GM18517 (cell line): ENCODE data around the gene SMAD6.

Source experiments
- ATAC-seq: cut with Tn5 transposase; IDR thresholded peaks from one replicate; pipeline ENCODE4 v1.9.1; 2021; ENCODE audit warnings: mild to moderate bottlenecking, moderate library complexity; ENCODE audit not compliant: unreplicated experiment

SMAD6 gene

DNA sequence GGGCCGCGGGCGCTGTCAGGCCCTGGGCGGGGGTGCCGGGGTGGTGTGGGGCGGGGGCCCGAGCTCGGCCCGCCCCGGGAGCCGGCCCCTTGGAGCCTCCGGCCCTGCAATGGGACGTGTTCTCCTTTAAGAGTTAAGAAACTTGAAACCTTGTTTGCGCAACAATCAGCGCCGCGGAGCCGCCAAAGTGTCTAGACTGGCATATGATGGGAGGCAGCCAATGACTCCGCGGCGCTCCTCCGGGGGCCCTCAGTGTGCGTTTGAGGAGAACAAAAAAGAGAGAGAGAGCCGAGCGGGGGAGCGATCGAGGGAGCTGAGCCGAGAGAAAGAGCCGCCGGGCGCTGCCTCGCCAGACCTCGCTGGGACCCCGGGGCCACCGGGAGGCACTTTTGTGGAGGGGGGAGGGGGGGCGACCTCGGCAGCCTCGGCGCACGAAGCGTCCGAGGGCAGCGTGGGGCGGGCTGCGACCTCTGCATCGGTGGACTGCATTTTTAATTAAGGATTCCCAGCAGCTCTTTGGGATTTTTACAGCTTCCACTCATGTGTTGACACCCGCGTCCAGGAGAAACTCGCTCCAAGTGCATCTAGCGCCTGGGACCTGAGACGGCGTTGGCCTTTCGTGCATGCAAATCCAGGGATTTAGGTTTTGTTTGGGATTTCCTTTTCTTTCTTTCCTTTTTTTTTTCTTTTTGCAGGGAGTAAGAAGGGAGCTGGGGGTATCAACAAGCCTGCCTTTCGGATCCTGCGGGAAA, at the start of gene SMAD6:
TSS of gene SMAD6 (plus strand) at position 202 of the 752 bp plus-strand sequence. CDS start 1,023 bp downstream, outside the sequence.
- no peak for ATAC-seq

DNA sequence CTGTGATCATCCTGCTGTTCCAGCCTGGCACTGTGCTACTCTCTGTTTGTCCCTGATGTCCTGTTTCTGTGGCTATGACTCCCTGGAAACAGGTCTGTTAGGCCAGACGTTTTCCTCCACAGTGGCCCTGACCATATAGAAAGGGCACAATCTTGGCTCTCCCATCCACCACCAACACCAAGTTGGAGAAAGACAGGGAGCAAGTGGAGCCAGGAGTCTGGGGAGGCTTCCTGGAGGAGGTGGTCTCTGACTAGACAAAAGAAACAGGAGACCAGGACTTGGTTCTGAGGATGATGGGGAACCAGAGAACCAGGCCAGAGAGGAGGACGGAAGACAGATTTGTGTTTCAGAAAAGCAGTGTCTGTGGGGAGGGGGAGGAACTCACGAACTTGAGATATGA, 49.2 kb upstream of the SMAD6 start:
- no peak for ATAC-seq

DNA sequence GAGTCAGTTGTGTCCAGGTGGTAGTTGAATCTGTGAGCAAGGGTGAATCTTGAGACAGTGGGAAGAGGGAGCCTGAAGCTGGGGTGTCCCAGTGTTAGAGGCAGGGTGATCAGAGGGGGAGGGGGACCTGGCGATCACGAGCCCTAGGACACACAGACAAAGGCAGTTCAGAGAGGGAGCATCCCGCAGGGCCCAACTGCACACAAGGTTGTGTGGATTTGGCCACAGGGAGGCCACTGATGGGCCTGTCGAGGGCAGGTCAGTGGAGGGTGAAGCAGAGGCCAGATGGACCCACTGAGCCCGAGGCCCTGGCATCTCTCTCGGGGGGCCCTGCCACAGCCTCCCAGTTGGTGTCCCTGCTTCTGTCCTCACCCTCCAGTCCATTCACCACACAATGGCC, 48.6 kb upstream of the SMAD6 start:
- no peak for ATAC-seq

DNA sequence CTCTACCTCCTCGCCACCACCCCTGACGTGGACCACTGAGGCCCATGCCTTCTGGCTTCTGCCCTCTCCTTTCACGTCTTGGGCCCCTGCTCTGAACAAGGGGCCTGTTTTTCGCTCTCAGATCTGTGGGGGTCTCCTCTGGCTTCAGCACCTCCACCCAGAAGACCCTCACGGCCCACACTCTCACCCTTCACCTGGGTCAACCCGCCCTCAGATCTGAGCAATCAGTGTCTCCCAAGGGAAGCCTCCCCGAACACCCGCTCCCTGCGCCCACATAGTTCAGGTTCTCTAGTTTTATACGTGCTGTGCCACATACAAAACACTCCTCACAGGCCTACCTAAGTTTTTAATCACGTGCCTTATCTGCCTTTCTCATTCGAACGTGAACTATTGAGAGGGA, 48.2 kb upstream of the SMAD6 start:
- no peak for ATAC-seq

DNA sequence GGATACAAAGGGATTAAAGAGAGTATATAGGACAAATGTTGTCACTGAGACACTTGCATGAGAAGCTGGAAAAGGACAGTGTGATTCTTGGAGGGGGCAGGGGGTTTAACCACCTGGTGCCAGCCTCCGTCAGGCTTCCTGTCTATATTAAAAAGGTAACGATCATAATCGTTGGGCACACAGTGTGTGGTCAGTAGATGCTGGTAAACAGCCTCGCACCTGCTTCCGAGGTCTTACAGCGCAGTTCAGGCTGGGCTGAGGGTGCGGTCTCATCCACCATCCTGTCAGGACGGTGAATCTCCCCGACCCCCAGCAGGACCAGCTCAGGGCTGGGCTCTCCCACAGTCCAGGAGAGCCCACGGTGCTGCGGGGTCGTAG, 47.7 kb upstream of the SMAD6 start:
- no peak for ATAC-seq

DNA sequence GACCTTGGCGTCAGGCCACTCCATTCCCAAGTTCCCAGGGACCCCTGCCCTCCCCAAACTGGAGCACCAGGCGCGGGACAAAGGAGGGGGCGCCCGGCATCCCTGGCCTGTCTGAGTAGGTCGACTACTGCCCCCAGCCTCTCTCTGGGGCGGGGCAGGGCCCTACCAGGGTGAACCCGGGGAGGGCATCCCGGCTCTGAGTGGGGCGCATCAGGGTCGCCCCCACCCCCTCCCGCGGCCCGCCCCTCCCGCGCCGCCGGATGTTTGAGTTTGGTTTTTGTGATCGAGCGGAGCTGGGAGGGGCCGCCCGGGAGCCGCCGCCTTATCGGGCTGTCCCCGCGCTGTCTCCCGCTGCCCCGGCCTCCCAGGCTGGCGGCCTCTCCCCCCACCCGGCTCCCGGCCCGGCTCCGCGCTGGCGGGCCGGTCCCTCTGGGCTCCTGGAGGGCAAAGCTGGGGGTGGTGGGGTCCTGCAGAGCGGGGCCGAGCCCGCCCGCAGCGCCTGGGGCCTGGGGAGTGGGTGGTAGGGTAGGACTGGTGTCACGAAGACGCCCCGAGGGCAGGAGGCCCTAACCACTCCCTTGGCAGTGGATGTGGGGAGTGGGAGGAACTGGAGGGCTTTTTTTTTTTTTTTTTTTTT, 47.2 kb upstream of the SMAD6 start:
- ATAC-seq = no peak

DNA sequence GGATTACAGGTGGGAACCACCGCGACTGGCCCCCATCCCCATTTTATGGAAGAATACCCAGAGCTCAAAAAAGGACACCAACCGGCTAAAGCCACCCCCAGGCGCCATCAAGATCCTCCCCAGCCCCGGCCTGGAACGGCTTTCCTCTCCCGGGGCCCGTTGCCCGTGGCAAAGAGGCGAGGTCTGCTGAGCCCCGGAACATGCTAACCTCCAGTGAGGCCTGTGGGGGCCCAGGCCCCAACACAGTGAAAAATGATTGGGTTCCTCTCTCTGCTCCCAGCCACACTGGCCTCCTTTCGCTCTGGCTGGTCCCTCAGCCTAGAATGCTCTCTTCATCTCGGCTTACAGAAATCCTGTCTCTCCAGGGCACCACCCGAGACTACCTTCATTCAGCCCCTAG, 46.5 kb upstream of the SMAD6 start:
- ATAC-seq = no peak

DNA sequence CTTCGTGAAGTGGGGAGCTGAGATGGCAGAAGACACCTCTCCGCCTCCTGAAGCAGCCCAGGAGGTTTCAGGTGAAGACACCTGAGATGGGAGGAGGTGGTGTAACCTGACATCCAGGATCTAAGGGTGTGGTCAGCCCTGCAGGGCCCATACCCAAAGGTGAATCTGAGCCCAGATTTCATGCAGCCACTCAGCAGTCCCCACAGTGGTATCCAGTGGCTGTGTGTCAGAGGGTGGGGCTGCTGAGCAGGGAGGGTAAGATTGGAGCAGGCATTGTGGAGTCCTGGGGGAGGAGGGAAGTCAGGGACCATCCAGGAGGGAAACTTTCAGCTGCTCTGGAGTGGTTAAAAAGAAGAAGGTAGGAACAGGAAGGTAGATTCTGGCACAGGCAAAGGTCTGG, 46.0 kb upstream of the SMAD6 start:
- no peak for ATAC-seq

DNA sequence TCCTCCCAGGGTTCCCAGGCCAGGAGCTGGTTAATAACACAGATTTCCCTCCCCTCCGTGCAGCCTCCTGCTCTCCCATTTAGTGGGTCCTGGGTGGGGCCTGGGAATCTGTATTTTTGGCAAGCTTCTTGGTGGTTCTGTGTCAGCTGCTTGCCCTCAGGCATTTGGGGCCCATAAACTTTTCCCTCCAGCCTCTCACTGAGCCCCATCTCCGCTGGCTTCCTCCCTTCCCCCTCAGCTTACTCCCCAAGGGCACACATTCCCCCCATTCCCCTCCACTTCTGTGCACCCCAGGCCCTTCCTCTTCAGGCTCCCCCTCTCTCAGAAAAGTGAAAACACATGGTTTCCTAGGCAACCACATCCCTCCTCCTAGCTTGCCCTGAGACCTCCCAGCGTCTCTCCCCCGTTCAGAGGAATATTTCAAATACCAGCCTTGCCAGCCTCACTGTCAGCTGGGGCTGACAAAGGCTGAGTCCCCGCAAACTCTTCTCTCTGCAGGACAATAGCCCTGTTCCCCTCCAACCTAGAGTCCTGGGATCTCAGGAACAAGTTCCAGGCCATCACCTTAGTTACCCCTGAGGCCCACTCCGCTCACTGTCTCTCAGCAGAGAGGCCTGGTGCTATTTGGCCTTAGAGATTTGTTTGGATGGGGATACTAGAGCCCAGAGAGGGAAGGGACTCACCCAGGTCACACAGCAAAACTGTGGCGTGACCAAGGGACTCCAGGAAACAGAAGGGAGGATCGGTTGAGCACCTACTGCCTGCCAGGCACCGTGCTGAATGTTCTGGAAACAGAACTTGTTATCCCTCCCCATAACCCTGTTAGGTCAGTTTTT, 44.6 kb upstream of the SMAD6 start:
- no peak for ATAC-seq

DNA sequence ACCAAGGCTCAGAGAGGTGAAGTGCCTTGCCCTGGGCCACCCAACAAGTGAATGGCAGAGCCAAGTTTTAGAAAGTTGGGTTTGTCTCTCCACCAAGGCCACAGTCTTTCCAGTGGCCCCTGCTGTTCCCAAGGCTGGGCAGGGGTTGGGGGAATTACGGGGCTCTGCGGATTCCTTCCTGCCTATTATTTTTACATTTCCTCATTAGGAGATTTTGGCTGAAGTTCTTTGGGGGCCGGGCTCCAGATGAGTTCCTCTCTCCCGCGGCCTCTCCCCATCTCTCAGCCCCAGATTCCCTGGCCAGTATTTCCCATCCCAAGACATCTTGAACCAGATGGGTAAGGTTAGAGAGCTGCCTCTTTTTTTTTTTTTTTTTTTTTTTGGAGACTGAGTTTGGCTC, 44.0 kb upstream of the SMAD6 start:
- no peak for ATAC-seq

DNA sequence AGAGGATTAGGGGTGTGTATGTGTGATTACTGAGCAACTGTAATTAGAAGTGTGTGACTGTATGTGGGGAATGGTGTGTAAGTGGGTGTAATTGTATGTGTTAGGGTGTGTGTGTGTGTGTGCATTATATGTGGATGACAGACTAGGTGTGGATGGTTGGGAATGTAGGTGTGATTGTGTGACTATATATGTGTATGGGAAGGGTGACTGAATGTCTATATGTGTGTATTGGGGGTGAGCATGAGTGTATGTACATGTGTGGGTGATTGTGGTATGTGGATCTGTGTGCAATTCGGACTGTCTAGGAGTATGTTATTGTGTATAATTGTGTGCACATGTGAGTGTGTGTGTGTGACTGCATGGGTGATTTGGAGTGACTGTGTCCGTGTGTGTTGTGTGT, 43.2 kb upstream of the SMAD6 start:
- no peak for ATAC-seq

DNA sequence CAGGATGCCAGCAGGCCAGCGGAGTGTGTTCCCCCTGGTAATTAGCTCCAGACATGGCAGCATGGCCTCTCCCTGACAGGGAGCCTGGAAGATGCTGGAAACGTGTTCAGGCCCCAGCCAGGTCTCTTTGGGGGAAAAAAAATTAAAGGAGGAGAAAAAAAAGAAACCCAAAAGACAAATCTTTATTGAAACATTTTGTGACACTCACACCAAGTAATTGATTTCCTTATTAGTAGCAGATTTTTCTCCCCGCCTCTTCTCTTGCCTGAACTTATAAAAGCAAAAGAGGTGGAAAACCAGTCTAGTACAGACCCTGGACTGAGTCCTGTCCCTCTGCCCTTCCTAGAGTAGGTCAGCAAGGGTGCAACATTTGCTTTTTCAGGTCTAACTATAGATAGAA, 42.7 kb upstream of the SMAD6 start:
- no peak for ATAC-seq

DNA sequence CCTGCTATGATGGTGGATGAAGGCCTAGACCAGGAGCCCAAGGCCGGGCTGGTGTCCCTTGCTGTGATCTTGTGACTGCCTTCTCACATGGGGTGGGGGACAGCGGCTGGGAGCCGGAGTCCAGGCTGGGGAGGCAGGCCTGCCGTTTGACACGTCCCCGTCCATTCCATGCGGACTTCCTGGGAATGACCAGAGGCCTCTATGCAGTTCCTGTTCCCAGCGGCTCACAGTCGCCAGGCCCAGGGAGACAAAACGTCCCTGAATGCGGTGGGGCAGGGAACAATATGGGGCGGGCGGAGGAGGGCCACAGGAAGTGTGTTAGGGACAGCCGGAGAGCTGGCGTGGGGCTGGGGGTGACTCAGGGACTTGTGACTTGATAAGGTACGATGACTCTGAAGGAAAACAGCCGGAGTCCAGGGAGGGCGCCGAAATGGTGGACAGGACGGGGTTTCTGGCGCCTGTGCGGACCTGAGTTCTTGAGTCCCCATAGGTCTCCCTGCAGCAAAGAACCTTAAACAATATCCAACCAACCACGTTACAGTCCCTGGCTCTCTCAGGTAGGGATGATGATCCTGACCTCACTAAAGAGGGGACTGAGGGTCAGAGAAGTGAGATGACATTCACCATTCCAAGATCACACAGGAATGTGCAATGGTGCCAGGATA, 40.5 kb upstream of the SMAD6 start:
- no peak for ATAC-seq

DNA sequence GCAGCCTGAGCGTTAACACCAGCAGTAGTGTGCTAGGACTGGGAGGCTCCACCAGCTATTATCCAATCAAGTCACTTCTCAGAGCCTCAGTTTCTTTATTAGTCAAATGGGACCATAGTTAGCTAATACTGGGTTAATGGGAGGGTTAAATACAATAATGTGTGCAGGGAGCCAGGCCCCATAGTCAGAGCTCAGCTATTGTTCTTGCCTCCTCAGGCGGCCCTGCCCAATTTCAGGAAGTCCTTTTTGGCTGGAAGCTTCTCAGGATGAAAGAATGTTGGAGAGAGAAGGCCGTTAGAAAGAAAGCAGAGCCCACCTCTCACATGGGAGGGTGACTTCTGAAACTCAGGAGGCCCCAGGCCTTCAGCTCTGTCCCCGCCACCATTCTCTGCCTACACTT, 39.5 kb upstream of the SMAD6 start:
- ATAC-seq = no peak

DNA sequence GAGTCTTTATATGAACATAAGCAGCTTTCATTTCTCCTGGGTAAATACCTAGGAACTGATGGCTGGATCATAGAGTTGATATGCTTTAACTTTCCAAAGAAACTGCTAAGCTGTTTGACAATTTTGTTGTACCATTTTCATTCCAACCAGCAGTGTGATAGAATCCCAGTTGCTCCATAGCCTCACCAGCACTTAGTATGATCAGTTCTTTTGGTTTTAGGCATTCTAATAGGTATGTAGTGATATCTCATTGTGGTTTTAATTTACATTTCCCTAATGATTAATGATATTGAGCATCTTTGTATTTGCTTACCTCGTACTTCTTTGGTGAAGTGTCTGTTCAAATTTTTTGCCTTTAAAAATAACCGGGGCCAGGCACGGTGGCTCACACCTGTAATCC, 38.4 kb upstream of the SMAD6 start:
- no peak for ATAC-seq

DNA sequence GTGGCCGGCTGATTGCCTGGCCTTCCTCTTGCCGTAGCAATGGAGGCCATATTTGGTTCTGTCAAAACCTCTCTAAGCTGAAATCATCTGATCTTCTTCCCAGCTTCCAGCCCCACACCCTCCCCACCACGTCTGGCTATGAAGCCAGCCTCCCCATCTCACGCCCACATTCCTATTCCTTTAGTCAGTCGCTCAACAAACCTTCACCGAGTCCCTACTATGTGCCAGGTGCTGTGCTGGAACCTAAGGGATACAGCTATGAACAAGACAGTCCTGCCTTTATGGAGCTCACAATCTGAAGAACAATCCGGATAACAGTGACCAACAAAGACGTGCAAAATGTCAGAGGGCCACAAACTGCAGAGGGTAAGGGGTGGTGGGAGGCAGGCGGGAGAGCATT, 31.9 kb upstream of the SMAD6 start:
- ATAC-seq = no peak

DNA sequence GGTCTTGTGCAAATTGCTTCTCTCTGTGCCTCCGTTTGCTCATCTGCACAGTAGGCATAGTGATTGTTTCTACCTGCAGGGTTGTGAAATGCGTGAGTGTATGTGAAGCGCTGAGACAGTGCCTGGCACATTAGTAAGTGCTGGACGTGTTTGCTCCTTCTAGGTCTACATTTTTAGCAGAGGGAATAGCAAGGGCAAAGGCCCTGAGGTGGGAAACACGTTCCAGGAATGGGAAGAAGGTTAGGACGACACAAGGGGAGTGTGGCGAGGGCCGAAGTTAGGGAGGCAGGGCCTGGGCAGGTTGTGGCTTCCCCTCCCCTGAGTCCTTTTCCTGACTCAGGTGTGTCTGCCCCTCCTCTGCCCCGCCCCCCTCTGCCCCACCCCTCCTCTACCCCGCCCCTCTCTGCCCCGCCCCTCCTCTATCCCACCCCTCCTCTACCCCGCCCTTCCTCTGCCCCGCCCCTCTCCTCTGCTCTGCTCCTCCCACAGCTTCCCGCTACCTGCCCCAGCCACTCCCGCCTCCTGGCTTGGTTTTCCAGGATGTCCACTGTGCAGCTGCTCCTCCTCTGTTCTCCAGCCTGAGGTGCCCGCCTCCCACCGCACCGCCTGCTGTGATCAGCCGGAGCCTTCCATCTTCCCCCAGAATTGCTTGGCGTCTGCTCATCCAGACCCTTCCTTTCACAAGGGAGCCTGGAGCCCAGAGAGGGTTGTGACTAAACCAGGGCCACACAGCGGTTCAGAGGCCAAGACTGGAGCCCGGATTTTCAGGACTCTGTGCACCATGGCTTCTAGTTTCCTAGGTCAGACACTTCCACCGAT, 31.1 kb upstream of the SMAD6 start:
- no peak for ATAC-seq

DNA sequence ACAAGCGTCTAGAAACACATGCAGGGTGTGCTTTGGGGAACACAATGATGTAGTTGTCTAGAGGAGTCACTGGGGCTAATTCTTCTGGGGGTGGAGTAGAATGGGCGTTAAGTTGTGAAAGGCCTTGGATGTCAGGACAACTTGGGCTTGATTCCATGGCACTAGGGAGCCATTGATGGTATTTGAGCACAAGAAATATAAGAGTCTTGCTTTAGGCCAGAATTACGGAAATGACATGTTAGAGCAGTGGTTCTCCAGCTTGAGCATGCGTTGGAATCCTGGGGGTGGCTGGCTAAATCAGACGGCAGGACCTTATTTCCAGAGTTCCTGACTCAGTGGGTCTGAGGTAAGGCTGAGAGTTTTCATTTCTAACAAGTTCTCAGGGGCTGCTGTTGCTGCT, 29.2 kb upstream of the SMAD6 start:
- ATAC-seq = no peak

DNA sequence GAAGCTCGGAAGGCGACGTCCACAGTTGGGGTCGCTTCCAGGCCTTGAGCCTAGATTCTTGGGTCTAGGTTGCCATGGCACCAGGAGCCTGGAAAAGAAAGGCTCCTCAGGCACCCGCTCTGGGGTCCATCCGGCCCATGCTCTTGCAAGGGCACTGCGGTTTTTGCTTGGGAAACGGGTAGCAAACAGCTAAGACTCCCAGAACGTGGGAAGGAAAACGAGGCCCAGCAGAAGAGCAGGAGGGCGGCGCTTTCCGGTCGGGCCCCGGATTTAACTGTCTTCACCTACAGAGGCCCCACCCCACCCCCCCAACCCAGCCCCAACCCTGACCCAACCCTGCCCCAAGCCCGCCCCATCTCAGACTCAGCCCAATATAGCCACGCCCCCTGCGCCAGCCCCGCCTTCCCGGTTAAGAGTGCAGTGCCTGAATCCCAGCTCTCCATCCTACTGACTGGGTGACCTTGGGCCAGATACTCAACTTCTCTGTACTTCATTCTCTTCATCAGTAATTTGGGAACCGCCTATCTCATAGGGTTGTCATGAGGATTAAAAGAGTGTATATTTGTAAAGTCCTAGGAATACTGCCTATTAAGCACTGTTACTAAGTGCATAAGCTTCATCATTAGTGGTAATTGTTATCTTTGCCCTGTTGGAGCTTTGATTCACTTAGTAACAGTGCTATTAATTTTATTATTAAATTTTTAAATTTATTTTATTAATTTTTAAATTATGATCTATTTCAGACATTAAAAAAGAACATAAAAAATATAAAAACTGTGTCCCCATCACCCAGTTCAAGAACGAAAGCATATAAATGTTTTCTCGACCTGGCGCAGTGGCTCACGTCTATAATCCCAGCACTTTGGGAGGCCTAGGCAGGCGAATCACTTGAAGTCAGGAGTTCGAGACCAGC, 28.4 kb upstream of the SMAD6 start:
- no peak for ATAC-seq

DNA sequence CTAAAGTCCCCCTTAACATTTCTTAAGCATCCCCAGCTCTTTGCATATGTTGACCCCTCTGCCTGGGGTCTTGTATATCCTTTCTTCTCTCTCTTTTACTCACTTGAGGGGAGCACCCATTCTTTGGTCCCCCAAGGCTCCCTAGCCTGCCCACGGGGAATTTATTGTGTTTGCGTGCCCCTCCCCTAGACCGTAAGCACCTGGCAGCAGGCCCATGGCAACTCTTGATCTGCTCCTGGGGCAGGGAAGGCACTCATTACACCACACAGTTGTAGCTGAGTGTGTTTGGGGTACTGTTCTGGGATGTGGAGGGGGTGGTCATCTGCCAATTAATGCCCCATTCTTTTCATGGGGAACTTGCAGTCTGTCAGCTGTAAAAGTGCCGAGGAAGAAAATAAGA, 27.3 kb upstream of the SMAD6 start:
- no peak for ATAC-seq
